Measurements from ENCODE around the gene CACNA2D3.

DNA sequence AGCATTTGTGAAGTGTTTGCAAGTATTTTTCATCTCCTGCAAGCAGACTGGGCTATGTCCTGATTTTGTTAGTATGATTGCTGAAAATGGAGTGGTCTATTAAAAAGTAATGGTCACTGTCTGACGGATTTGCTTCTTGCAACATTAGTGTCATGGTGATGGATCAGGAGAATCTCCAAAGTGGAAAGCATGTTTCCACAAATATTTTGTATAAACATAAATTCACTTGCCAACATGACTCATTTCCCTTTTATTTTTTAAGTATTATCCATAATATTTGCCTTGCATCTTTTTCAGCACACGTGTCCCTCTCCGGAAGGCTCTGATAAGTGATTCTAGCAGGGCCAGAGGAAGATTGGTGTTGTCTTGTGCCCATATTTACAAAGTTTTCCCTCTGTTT is 27.4 kb upstream of the CACNA2D3 start:
- TF ChIP-seq, protein P1, sequence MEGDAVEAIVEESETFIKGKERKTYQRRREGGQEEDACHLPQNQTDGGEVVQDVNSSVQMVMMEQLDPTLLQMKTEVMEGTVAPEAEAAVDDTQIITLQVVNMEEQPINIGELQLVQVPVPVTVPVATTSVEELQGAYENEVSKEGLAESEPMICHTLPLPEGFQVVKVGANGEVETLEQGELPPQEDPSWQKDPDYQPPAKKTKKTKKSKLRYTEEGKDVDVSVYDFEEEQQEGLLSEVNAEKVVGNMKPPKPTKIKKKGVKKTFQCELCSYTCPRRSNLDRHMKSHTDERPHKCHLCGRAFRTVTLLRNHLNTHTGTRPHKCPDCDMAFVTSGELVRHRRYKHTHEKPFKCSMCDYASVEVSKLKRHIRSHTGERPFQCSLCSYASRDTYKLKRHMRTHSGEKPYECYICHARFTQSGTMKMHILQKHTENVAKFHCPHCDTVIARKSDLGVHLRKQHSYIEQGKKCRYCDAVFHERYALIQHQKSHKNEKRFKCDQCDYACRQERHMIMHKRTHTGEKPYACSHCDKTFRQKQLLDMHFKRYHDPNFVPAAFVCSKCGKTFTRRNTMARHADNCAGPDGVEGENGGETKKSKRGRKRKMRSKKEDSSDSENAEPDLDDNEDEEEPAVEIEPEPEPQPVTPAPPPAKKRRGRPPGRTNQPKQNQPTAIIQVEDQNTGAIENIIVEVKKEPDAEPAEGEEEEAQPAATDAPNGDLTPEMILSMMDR (IDR thresholded peaks at IDR 0.05), result no peak
- TF ChIP-seq POLR2A (IDR thresholded peaks at IDR 0.05), result no peak
